ENCODE results near the gene PPP1R11. TPM values are rescaled to one million over a fixed set of nuclear protein-coding genes. Genes with fewer than 3 reads are reported as not detected.

The PPP1R11 gene
- total and polyA plus RNA-seq, 2 of the 13 experiments (the other 11 are each of a cell fraction or from before 2014, with no cell fraction given), result 32.1 to 58.9 TPM

- TF ChIP-seq U2AF2 (IDR thresholded peaks at IDR 0.05; ENCODE audit: low read depth, low read length) (no peak), THAP7 (CRISPR knock-in tag; IDR thresholded peaks at IDR 0.05) (no peak), AFF4 (CRISPR knock-in tag; IDR thresholded peaks at IDR 0.05) (no peak), HOXA5 (CRISPR knock-in tag; IDR thresholded peaks at IDR 0.05) (peak; percentile 74; the same call in 1 of the 2 replicates), NCOA5 (CRISPR knock-in tag; IDR thresholded peaks at IDR 0.05) (no peak), HOMEZ (CRISPR knock-in tag; IDR thresholded peaks at IDR 0.05; ENCODE audit: low read depth) (peak; percentile 55; the same call in 1 of the 2 replicates), NAIF1 (CRISPR knock-in tag; IDR thresholded peaks at IDR 0.05; ENCODE audit: borderline replicate concordance) (no peak), ZNF446 (CRISPR knock-in tag; IDR thresholded peaks at IDR 0.05) (peak; percentile 67; the same call in 1 of the 2 replicates), RXRB (CRISPR knock-in tag; IDR thresholded peaks at IDR 0.05; ENCODE audit: borderline replicate concordance) (peak; percentile 74), MTERF4 (CRISPR knock-in tag; IDR thresholded peaks at IDR 0.05) (peak; percentile 91; the same call in 1 of the 2 replicates), ZNF841 (CRISPR knock-in tag; IDR thresholded peaks at IDR 0.05; ENCODE audit: borderline replicate concordance) (no peak), ZNF224 (CRISPR knock-in tag; IDR thresholded peaks at IDR 0.05) (no peak), ZNF160 (CRISPR knock-in tag; IDR thresholded peaks at IDR 0.05) (peak; percentile 40; the same call in 1 of the 2 replicates), RBM39 (IDR thresholded peaks at IDR 0.05; ENCODE audit: low read depth, low read length, poor library complexity, severe bottlenecking) (no peak), HHEX (CRISPR knock-in tag; IDR thresholded peaks at IDR 0.05) (no peak), MIER3 (CRISPR knock-in tag; IDR thresholded peaks at IDR 0.05; ENCODE audit: borderline replicate concordance) (peak; percentile 57; the same call in 1 of the 2 replicates), RFX1 (IDR thresholded peaks at IDR 0.05) (no peak), ZNF766 (CRISPR knock-in tag; IDR thresholded peaks at IDR 0.05; ENCODE audit: borderline replicate concordance) (0 out of 2 replicates have a peak, but pooled peaks have one; percentile 24), MAF1 (CRISPR knock-in tag; IDR thresholded peaks at IDR 0.05; ENCODE audit: borderline replicate concordance) (no peak), HNRNPH1 (optimal IDR thresholded peaks at IDR 0.05; ENCODE audit: low read depth, low read length) (no peak), FIP1L1 (IDR thresholded peaks at IDR 0.05; ENCODE audit: borderline replicate concordance, insufficient read depth, low read depth, low read length) (no peak), SMAD3 (CRISPR knock-in tag; IDR thresholded peaks at IDR 0.05) (peak; percentile 66; the same call in 1 of the 2 replicates), ZNF44 (CRISPR knock-in tag; IDR thresholded peaks at IDR 0.05) (no peak)
Observed at GRCh38 chr6:30102970-30103871, 36.2 kb downstream of the PPP1R11 start (continued).
